NB4 (cell line): Measurements from ENCODE around the gene WFS1.

Source experiments
- MYC ChIP-seq: IDR thresholded peaks from 2 replicates; pipeline ENCODE4 v1.6.1; 2011; ENCODE audit warnings: low read depth, low read length
- POLR2A ChIP-seq: IDR thresholded peaks from 2 replicates; pipeline ENCODE4 v1.6.1; 2011; ENCODE audit warnings: mild to moderate bottlenecking; ENCODE audit not compliant: insufficient read length; ENCODE audit errors: extremely low read depth
- TF ChIP-seq, protein P1 (sequence below): IDR thresholded peaks from one replicate; pipeline ENCODE4 v1.5.1; 2012; ENCODE audit warnings: low read depth, low read length
- TF ChIP-seq, protein P2 (sequence below): IDR thresholded peaks from 2 replicates; pipeline ENCODE4 v1.6.1; 2011; ENCODE audit warnings: low read depth, low read length

DNA sequence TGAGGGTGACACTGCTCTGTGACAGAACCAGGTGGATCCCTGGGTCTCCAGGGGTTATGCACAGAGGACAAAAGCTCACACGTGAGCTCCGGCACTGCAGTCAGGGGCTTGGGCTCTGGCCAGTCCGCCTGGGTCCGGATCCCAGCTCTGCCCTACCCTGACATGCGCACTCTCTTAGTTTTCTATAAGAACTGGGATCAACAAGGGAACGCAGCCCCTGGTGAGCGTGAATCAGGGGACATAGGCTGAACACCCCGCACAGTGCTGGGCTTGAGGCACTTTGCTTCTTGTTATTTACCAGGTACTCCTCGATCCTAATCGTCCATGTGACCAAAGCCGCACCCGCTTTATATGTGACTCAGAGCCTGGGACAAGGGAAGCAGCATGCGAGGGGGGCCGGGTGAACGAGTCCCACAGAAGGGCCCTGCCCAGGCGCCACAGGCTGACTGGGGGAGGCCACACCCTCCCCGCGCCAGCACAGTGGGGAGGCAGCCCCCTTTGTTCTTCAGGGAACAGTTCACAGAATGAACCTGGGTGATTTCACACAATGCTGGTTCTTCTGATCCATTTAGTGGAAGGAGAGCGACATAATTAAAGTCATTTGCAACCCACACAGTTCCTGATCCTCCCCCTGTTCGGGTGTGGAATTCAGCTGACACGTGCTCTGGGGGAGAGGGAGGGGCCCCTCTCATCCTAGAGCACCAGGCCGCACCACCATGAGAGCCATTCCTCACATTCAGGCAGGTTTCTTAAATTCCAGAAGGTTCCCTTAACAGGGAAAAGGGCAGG is 55.5 kb downstream of the WFS1 start:
- TF ChIP-seq, protein P1, sequence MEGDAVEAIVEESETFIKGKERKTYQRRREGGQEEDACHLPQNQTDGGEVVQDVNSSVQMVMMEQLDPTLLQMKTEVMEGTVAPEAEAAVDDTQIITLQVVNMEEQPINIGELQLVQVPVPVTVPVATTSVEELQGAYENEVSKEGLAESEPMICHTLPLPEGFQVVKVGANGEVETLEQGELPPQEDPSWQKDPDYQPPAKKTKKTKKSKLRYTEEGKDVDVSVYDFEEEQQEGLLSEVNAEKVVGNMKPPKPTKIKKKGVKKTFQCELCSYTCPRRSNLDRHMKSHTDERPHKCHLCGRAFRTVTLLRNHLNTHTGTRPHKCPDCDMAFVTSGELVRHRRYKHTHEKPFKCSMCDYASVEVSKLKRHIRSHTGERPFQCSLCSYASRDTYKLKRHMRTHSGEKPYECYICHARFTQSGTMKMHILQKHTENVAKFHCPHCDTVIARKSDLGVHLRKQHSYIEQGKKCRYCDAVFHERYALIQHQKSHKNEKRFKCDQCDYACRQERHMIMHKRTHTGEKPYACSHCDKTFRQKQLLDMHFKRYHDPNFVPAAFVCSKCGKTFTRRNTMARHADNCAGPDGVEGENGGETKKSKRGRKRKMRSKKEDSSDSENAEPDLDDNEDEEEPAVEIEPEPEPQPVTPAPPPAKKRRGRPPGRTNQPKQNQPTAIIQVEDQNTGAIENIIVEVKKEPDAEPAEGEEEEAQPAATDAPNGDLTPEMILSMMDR: no peak
- TF ChIP-seq POLR2A (no peak), MYC (no peak)
- TF ChIP-seq, protein P2, sequence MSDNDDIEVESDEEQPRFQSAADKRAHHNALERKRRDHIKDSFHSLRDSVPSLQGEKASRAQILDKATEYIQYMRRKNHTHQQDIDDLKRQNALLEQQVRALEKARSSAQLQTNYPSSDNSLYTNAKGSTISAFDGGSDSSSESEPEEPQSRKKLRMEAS: no peak
